ENCODE data around the gene SSTR3. TPM values are rescaled to one million over a fixed set of nuclear protein-coding genes. Genes with fewer than 3 reads are reported as not detected.

The SSTR3 gene
- total and polyA plus RNA-seq, 7 donors = 0.36 to 1.7 TPM; not detected in 5

- WGBS, 2 donors = 80 to 81% methylated on average over 5 of the region's 5 CpGs
- intact Hi-C loops (cut with DNase I) = no loop called here
Measured at GRCh38 chr22:37158963-37159290, 53.4 kb downstream of the SSTR3 start.

GRCh38 chr22:37157516-37158285 lies 54.6 kb downstream of the SSTR3 start:
- Histone ChIP-seq H3K4me3 (no peak overlapping the region), H3K27ac (no peak overlapping the region), H3K4me1 (no peaks in the 10 kb centered on the region), H3K36me3 (no peaks in the 10 kb centered on the region), H3K27me3 (peaks cover 0 to 3% (median 0%) of the 10 kb centered on the region in 3 donors), H3K9me3 (no peaks in the 10 kb centered on the region)
- DNase-seq = no peak
- intact Hi-C loops (cut with DNase I) = no loop called here
- 70 to 85% methylated on average over 13 of the region's 13 CpGs for WGBS, 2 donors
- TF ChIP-seq EP300 (IDR thresholded peaks at IDR 0.05) = no peak

More at GRCh38 chr22:37158963-37159290, 53.4 kb downstream of the SSTR3 start:
- DNase-seq = no peak
- Histone ChIP-seq H3K27ac (no peak overlapping the region), H3K4me1 (no peaks in the 10 kb centered on the region), H3K9me3 (no peaks in the 10 kb centered on the region), H3K36me3 (no peaks in the 10 kb centered on the region), H3K4me3 (no peak overlapping the region), H3K27me3 (peaks cover 0 to 3% (median 0%) of the 10 kb centered on the region in 3 donors)
- TF ChIP-seq EP300 (IDR thresholded peaks at IDR 0.05) = no peak
- no peak for TF ChIP-seq POLR2A (IDR thresholded peaks at IDR 0.05)
- TF ChIP-seq CTCF (IDR thresholded peaks at IDR 0.05) = no peak
- TF ChIP-seq POLR2AphosphoS5 (IDR thresholded peaks at IDR 0.05) = no peak

- DNase-seq = no peak
- H3K4me3 ChIP-seq = no peak overlapping the region
- no peaks in the 10 kb centered on the region for H3K36me3 ChIP-seq
- intact Hi-C loops (cut with DNase I) = no loop called here
- H3K9me3 ChIP-seq = no peaks in the 10 kb centered on the region
- H3K4me1 ChIP-seq = no peaks in the 10 kb centered on the region
- peaks cover 0 to 3% (median 0%) of the 10 kb centered on the region in 3 donors for H3K27me3 ChIP-seq
- 75 to 82% methylated on average over 13 of the region's 13 CpGs for WGBS, 2 donors
- TF ChIP-seq POLR2A (IDR thresholded peaks at IDR 0.05) = no peak
- no peak for TF ChIP-seq EP300 (IDR thresholded peaks at IDR 0.05)
- no peak for TF ChIP-seq POLR2AphosphoS5 (IDR thresholded peaks at IDR 0.05)
- no peak for TF ChIP-seq CTCF (IDR thresholded peaks at IDR 0.05)
- H3K27ac ChIP-seq = no peak overlapping the region
Measured at GRCh38 chr22:37156686-37157435, 55.4 kb downstream of the SSTR3 start.

GRCh38 chr22:37155971-37156370 lies 56.3 kb downstream of the SSTR3 start:
- Histone ChIP-seq H3K27ac (no peak overlapping the region), H3K36me3 (no peaks in the 10 kb centered on the region), H3K9me3 (no peaks in the 10 kb centered on the region), H3K4me1 (no peaks in the 10 kb centered on the region), H3K4me3 (no peak overlapping the region), H3K27me3 (peaks cover 0 to 3% (median 0%) of the 10 kb centered on the region in 3 donors)
- TF ChIP-seq POLR2AphosphoS5 (IDR thresholded peaks at IDR 0.05) (no peak), POLR2A (IDR thresholded peaks at IDR 0.05) (no peak), EP300 (IDR thresholded peaks at IDR 0.05) (no peak), CTCF (IDR thresholded peaks at IDR 0.05) (no peak)
- no peak for DNase-seq
- WGBS, 2 donors = 95 to 96% methylated on average over 8 of the region's 8 CpGs
- intact Hi-C loops (cut with DNase I) = no loop called here

DNA sequence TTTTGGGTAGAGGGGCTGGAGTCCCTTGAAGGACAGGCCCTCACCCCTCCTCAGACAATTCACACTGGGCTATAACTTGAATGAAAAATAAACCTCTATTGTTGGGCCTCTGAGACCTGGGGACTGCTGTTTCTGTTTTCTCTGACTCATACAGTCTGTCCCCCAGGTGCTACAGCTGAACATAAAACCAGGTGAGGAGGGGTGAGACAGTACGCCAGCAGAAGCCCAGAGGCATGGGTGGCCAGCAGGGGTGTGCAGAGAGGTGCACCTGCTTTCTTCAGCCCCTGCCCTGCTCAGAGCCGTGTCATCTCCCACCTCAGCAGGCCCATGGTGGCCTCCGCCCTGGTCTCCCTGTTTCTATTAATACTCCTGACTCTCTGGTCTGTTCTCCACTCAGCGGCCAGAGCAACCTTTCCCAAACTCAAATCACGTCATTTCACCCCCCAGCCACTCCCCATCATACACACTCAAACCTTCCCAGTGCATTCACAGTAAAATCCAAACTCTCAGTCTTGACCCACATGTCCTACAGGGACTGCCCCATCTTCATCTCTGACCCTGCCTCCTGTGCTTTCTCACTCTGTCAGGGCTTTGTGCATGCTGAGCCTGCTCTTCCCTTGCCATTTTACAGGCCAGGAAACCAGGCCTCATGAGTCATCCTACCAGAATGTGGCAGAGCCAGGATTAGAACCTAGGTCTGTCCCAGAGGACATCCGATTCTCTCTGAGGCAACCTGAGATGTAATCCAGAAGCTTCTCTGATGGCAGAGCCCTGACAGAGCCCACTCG lies 57.2 kb downstream of the SSTR3 start:
- TF ChIP-seq EP300 (IDR thresholded peaks at IDR 0.05) = no peak
- no peak for TF ChIP-seq POLR2A (IDR thresholded peaks at IDR 0.05)
- TF ChIP-seq CTCF (IDR thresholded peaks at IDR 0.05) = no peak
- no peak for TF ChIP-seq POLR2AphosphoS5 (IDR thresholded peaks at IDR 0.05)
- H3K27me3 ChIP-seq = peaks cover 0 to 3% (median 0%) of the 10 kb centered on the region in 3 donors
- H3K4me1 ChIP-seq = no peaks in the 10 kb centered on the region
- H3K4me3 ChIP-seq = no peak overlapping the region
- intact Hi-C loops (cut with DNase I) = no loop called here
- WGBS, 2 donors = 86 to 87% methylated on average over 7 of the region's 7 CpGs
- no peaks in the 10 kb centered on the region for H3K9me3 ChIP-seq
- no peak overlapping the region for H3K27ac ChIP-seq
- DNase-seq = no peak
- H3K36me3 ChIP-seq = no peaks in the 10 kb centered on the region

Data from sigmoid colon (tissue), 7 donors.